Osteocyte (in vitro differentiated cells): ENCODE data around the gene GCN1. TPM values are rescaled to one million over a fixed set of nuclear protein-coding genes. Genes with fewer than 3 reads are reported as not detected.

Experiments used
- DNase-seq: peaks from one replicate; pipeline ENCODE4 v3.0.0; 2021; ENCODE audit warnings: mixed read lengths; ENCODE audit not compliant: unreplicated experiment; ENCODE audit errors: extremely low spot score
- H3K27ac Mint-ChIP-seq: one replicate; pipeline ENCODE4 v1.8.0; 2021; ENCODE audit warnings: mild to moderate bottlenecking, mixed read lengths; ENCODE audit not compliant: unreplicated experiment
- H3K27me3 Mint-ChIP-seq: one replicate; pipeline ENCODE4 v1.8.0; 2021; ENCODE audit warnings: mixed read lengths; ENCODE audit not compliant: unreplicated experiment
- H3K36me3 Mint-ChIP-seq: one replicate; pipeline ENCODE4 v1.8.0; 2021; ENCODE audit warnings: mixed read lengths; ENCODE audit not compliant: unreplicated experiment
- H3K4me1 Mint-ChIP-seq: one replicate; pipeline ENCODE4 v1.8.0; 2021; ENCODE audit warnings: mixed read lengths; ENCODE audit not compliant: unreplicated experiment
- H3K4me3 Mint-ChIP-seq: one replicate; pipeline ENCODE4 v1.8.0; 2021; ENCODE audit warnings: mild to moderate bottlenecking, moderate library complexity, mixed read lengths; ENCODE audit not compliant: unreplicated experiment
- H3K9me3 Mint-ChIP-seq: one replicate; pipeline ENCODE4 v1.8.0; 2021; ENCODE audit warnings: mixed read lengths; ENCODE audit not compliant: unreplicated experiment
- CTCF ChIP-seq: fragments of 200-600 bp; sonication (generic); IDR thresholded peaks from 2 replicates; pipeline ENCODE4 v1.5.0; 2021; ENCODE audit warnings: antibody characterized with exemption, mild to moderate bottlenecking, moderate library complexity
- total RNA-seq: library from RNA; stranded (reverse); gene quantifications from 2 replicates; pipeline ENCODE4 v1.2.1, GENCODE V29; 2021

Gene GCN1
- total RNA-seq, 1 donor from 2014 or later, result 115 TPM

- Mint-ChIP-seq H3K4me1 (peaks cover 52% of the 10 kb centered on the region), H3K27ac (peak overlapping the region; percentile 73), H3K36me3 (peaks cover 9% of the 10 kb centered on the region), H3K9me3 (no peaks in the 10 kb centered on the region), H3K27me3 (no peaks in the 10 kb centered on the region), H3K4me3 (peak overlapping the region; percentile 10)
- no peak for DNase-seq
- no peak for TF ChIP-seq CTCF
Observed at GRCh38 chr12:120224304-120225199, 30.0 kb upstream of the GCN1 start.

- no peak for DNase-seq
Observed at GRCh38 chr12:120223458-120224303, 29.2 kb upstream of the GCN1 start.

GRCh38 chr12:120222288-120222832, 27.8 kb upstream of the GCN1 start:
- no peak for DNase-seq
- no peaks in the 10 kb centered on the region for H3K27me3 Mint-ChIP-seq
- H3K4me1 Mint-ChIP-seq, result peaks cover 30% of the 10 kb centered on the region
- H3K36me3 Mint-ChIP-seq, result peaks cover 11% of the 10 kb centered on the region
- TF ChIP-seq CTCF, result no peak
- no peak overlapping the region for H3K27ac Mint-ChIP-seq
- H3K9me3 Mint-ChIP-seq, result no peaks in the 10 kb centered on the region
- no peak overlapping the region for H3K4me3 Mint-ChIP-seq

More at GRCh38 chr12:120223458-120224303, 29.2 kb upstream of the GCN1 start:
- Mint-ChIP-seq H3K4me1 (peaks cover 43% of the 10 kb centered on the region), H3K9me3 (no peaks in the 10 kb centered on the region), H3K27ac (peak overlapping the region; percentile 47), H3K4me3 (no peak overlapping the region), H3K36me3 (peaks cover 10% of the 10 kb centered on the region), H3K27me3 (no peaks in the 10 kb centered on the region)
- no peak for TF ChIP-seq CTCF

- TF ChIP-seq CTCF, result no peak
- Mint-ChIP-seq H3K9me3 (no peaks in the 10 kb centered on the region), H3K4me1 (peaks cover 28% of the 10 kb centered on the region), H3K4me3 (no peak overlapping the region), H3K27me3 (no peaks in the 10 kb centered on the region), H3K27ac (no peak overlapping the region), H3K36me3 (peaks cover 11% of the 10 kb centered on the region)
- DNase-seq, result no peak
Observed at GRCh38 chr12:120221576-120221900, 27.0 kb upstream of the GCN1 start.
